CD4-positive, alpha-beta T cell (primary cell): ENCODE results near the gene FAM114A2. TPM values are rescaled to one million over a fixed set of nuclear protein-coding genes. Genes with fewer than 3 reads are reported as not detected.

ENCODE experiments used
- ATAC-seq: fragments of 200-7000 bp; cut with Tn5 transposase; one replicate; pipeline ENCODE4 v1.10.0; 2022; ENCODE audit warnings: mild to moderate bottlenecking; ENCODE audit not compliant: poor library complexity
- CTCF ChIA-PET: fragments of 350-600 bp; sonication (Branson Sonifier 250); formaldehyde crosslinking; loops from one replicate; lab custom pipeline; 2021; ENCODE audit warnings: antibody characterized with exemption, inconsistent platforms; lab: Charles Lee
- POLR2A ChIA-PET: fragments of 350-600 bp; sonication (Branson Sonifier 250); formaldehyde crosslinking; loops from one replicate; lab custom pipeline; 2021; ENCODE audit warnings: antibody characterized with exemption, inconsistent platforms; lab: Charles Lee
- DNase-seq, 14 experiments: peaks; one replicate each; pipeline ENCODE4 v3.0.0-alpha.2; 2013 to 2020; ENCODE audit warnings: mixed read lengths in 2 of 14
- H3K27ac ChIP-seq, 2 donors: one replicate each; pipeline versions ENCODE4 v1.5.1 to v1.7.0; 2013; ENCODE audit warnings: low read length in 2 of 2, low read depth in 1 of 2, mild to moderate bottlenecking in 1 of 2
- H3K27me3 ChIP-seq, 2 experiments: 1 replicate in 1 of 2; 2 replicates in 1 of 2; pipeline versions ENCODE4 v1.6.1 to v1.7.0; 2013; ENCODE audit warnings: low read length in 2 of 2, control low read depth in 1 of 2, mild to moderate bottlenecking in 1 of 2, moderate library complexity in 1 of 2; ENCODE audit not compliant: insufficient read depth in 2 of 2, control insufficient read depth in 1 of 2
- H3K36me3 ChIP-seq: one replicate; pipeline ENCODE4 v1.6.1; 2013; ENCODE audit warnings: low read length, control low read depth; ENCODE audit not compliant: insufficient read depth
- H3K4me1 ChIP-seq: one replicate; pipeline ENCODE4 v1.6.1; 2013; ENCODE audit warnings: low read length, control low read depth; ENCODE audit not compliant: insufficient read depth
- H3K4me3 ChIP-seq: one replicate; pipeline ENCODE4 v1.5.1; 2013; ENCODE audit warnings: mild to moderate bottlenecking, low read length, moderate library complexity
- H3K9me3 ChIP-seq, 2 experiments: 1 replicate in 1 of 2; 2 replicates in 1 of 2; pipeline versions ENCODE4 v1.6.1 to v1.7.0; 2013; ENCODE audit warnings: low read length in 2 of 2, mild to moderate bottlenecking in 2 of 2, control low read depth in 1 of 2, moderate library complexity in 1 of 2; ENCODE audit not compliant: control insufficient read depth in 1 of 2, insufficient read depth in 1 of 2
- H3K27ac Mint-ChIP-seq: one replicate; pipeline ENCODE4 v1.8.0; 2020; ENCODE audit warnings: mixed read lengths
- H3K27me3 Mint-ChIP-seq: one replicate; pipeline ENCODE4 v1.8.0; 2021; ENCODE audit warnings: mixed read lengths
- H3K36me3 Mint-ChIP-seq: one replicate; pipeline ENCODE4 v1.8.0; 2021; ENCODE audit warnings: low read depth, mixed read lengths
- H3K4me1 Mint-ChIP-seq: one replicate; pipeline ENCODE4 v1.8.0; 2021; ENCODE audit warnings: low read depth, mixed read lengths
- H3K4me3 Mint-ChIP-seq: one replicate; pipeline ENCODE4 v1.8.0; 2020; ENCODE audit warnings: mild to moderate bottlenecking, mixed read lengths
- H3K9me3 Mint-ChIP-seq: one replicate; pipeline ENCODE4 v1.8.0; 2020; ENCODE audit warnings: mixed read lengths
- CTCF ChIP-seq: fragments of 200-600 bp; IDR thresholded peaks from one replicate; pipeline ENCODE4 v1.8.0; 2022; ENCODE audit warnings: antibody characterized with exemption, mild to moderate bottlenecking
- intact Hi-C, 2 experiments: fragments of 100-400 bp; cut with DNase I in 1 of 2; cut with micrococcal nuclease in 1 of 2; formaldehyde crosslinking; loops; one replicate each; pipeline versions ENCODE4 v1.15.1 to v1.9.0; 2023 to 2025; cut with DNase I, micrococcal nuclease
- total RNA-seq, 174 experiments: library from RNA in 2 of 174; stranded (reverse) in 2 of 174; gene quantifications; one replicate each; pipeline ENCODE4 v1.2.3 and lab custom pipeline; 2021 to 2026

The FAM114A2 gene
- total RNA-seq, 2 experiments from 2014 or later: 21.9 to 23.3 TPM

- Histone ChIP-seq H3K27me3 (no peaks in the 10 kb centered on the region), H3K9me3 (no peaks in the 10 kb centered on the region), H3K27ac (no peak overlapping the region), H3K36me3 (no peaks in the 10 kb centered on the region), H3K4me1 (peaks cover 9% of the 10 kb centered on the region), H3K4me3 (no peak overlapping the region)
- H3K27ac Mint-ChIP-seq: no peak overlapping the region
- H3K4me3 Mint-ChIP-seq: no peak overlapping the region
- intact Hi-C loops: no loop called here
- DNase-seq (no peak), ATAC-seq (no peak)
- H3K36me3 Mint-ChIP-seq: no peaks in the 10 kb centered on the region
- ChIA-PET POLR2A (no interaction called here), CTCF (no interaction called here)
- H3K4me1 Mint-ChIP-seq: peaks cover 8% of the 10 kb centered on the region
- peaks cover 5% of the 10 kb centered on the region for H3K27me3 Mint-ChIP-seq
- H3K9me3 Mint-ChIP-seq: no peaks in the 10 kb centered on the region
- TF ChIP-seq CTCF: no peak
Measured at GRCh38 chr5:153957205-153957604, 81.5 kb downstream of the FAM114A2 start.

- H3K9me3 Mint-ChIP-seq: no peaks in the 10 kb centered on the region
- H3K27ac Mint-ChIP-seq: no peak overlapping the region
- no peaks in the 10 kb centered on the region for H3K36me3 Mint-ChIP-seq
- DNase-seq (no peak), ATAC-seq (no peak)
- POLR2A ChIA-PET: no interaction called here
- intact Hi-C loops: no loop called here
- H3K4me3 Mint-ChIP-seq: no peak overlapping the region
- TF ChIP-seq CTCF: no peak
- Histone ChIP-seq H3K4me3 (no peak overlapping the region), H3K36me3 (no peaks in the 10 kb centered on the region), H3K27me3 (no peaks in the 10 kb centered on the region), H3K27ac (no peak overlapping the region), H3K4me1 (no peaks in the 10 kb centered on the region), H3K9me3 (no peaks in the 10 kb centered on the region)
- peaks cover 5% of the 10 kb centered on the region for H3K27me3 Mint-ChIP-seq
- CTCF ChIA-PET: no interaction called here
- H3K4me1 Mint-ChIP-seq: no peaks in the 10 kb centered on the region
Measured at GRCh38 chr5:153953411-153953810, 85.3 kb downstream of the FAM114A2 start.

GRCh38 chr5:153952893-153953292 lies 85.8 kb downstream of the FAM114A2 start:
- peaks cover 5% of the 10 kb centered on the region for H3K27me3 Mint-ChIP-seq
- Histone ChIP-seq H3K4me3 (no peak overlapping the region), H3K36me3 (no peaks in the 10 kb centered on the region), H3K4me1 (no peaks in the 10 kb centered on the region), H3K9me3 (no peaks in the 10 kb centered on the region), H3K27me3 (no peaks in the 10 kb centered on the region), H3K27ac (no peak overlapping the region)
- CTCF ChIA-PET: no interaction called here
- no peak overlapping the region for H3K27ac Mint-ChIP-seq
- no peaks in the 10 kb centered on the region for H3K36me3 Mint-ChIP-seq
- H3K4me3 Mint-ChIP-seq: no peak overlapping the region
- intact Hi-C loops: no loop called here
- H3K4me1 Mint-ChIP-seq: no peaks in the 10 kb centered on the region
- H3K9me3 Mint-ChIP-seq: no peaks in the 10 kb centered on the region
- ATAC-seq (no peak), DNase-seq (no peak)
- no peak for TF ChIP-seq CTCF
- POLR2A ChIA-PET: no interaction called here
